Measurements from ENCODE around the gene NUSAP1. TPM values are rescaled to one million over a fixed set of nuclear protein-coding genes. Genes with fewer than 3 reads are reported as not detected.

NUSAP1 gene
- total RNA-seq, 1 experiment from 2014 or later: 178 TPM

DNA sequence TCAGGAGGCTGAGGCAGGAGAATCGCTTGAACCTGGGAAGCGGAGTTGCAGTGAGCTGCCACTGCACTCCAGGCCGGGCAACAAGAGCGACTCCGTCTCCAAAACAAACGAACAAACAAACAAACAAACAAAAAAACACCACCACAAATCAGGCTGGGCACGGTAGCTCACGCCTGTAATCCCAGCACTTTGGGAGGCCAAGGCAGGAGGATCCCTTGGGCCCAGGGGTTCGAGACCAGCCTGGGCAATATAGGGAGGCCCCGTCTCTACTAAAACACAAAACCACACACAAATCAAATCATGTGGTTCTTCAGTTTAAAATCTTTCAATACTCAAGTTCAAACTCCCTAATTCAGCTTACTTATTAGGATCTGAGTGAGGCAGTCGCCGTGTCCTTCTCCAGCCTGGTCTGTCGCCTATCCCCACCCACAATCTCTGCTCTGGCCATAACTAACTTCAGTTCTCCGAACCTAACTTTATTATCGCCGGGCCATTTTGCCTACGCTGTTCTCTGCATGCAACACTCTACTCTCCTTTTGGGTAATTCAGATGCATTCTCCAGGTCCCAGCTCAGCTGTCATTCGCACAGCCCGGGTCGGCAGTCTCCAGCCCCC is 83.6 kb downstream of the NUSAP1 start:
- DNase-seq: no peak
- Histone ChIP-seq H3K27me3 (ENCODE audit: low read length) (no peaks in the 10 kb centered on the region), H3K9ac (ENCODE audit: low read length) (peak overlapping the region; percentile 94), H4K20me1 (ENCODE audit: low read length) (peaks cover 24% of the 10 kb centered on the region), H3K4me3 (ENCODE audit: low read length) (peak overlapping the region; percentile 91), H3K79me2 (ENCODE audit: low read length) (peaks cover 56% of the 10 kb centered on the region), H3K9me3 (ENCODE audit: low read length) (no peaks in the 10 kb centered on the region), H3K36me3 (ENCODE audit: low read depth, low read length) (no peaks in the 10 kb centered on the region), H3K9me2 (replicated peaks; ENCODE audit: low read length) (no peaks in the 10 kb centered on the region), H2AFZ (ENCODE audit: low read length) (peak overlapping the region; percentile 84), H3F3A (ENCODE audit: low read length, unreplicated experiment) (no peaks in the 10 kb centered on the region), H3K4me2 (ENCODE audit: low read length) (peak overlapping the region; percentile 96), H3K4me1 (ENCODE audit: insufficient read depth, low read length) (peaks cover 19% of the 10 kb centered on the region), H3K27ac (ENCODE audit: low read length) (peak overlapping the region; percentile 23; the same call in 1 of the 2 replicates)
- TSS peak; percentile 94 for BruUV-seq (replicated peaks)
- intact Hi-C loops (cut with micrococcal nuclease): no loop called here
- ChIA-PET CTCF (no interaction called here), POLR2A (ENCODE audit: unreplicated experiment) (no interaction called here)
- TF ChIP-seq EZH2 (IDR thresholded peaks at IDR 0.05; ENCODE audit: low read length, unreplicated experiment) (no peak), EZH2phosphoT487 (IDR thresholded peaks at IDR 0.05; ENCODE audit: borderline replicate concordance, low read length) (no peak)
- TF ChIP-seq, protein P1, sequence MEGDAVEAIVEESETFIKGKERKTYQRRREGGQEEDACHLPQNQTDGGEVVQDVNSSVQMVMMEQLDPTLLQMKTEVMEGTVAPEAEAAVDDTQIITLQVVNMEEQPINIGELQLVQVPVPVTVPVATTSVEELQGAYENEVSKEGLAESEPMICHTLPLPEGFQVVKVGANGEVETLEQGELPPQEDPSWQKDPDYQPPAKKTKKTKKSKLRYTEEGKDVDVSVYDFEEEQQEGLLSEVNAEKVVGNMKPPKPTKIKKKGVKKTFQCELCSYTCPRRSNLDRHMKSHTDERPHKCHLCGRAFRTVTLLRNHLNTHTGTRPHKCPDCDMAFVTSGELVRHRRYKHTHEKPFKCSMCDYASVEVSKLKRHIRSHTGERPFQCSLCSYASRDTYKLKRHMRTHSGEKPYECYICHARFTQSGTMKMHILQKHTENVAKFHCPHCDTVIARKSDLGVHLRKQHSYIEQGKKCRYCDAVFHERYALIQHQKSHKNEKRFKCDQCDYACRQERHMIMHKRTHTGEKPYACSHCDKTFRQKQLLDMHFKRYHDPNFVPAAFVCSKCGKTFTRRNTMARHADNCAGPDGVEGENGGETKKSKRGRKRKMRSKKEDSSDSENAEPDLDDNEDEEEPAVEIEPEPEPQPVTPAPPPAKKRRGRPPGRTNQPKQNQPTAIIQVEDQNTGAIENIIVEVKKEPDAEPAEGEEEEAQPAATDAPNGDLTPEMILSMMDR (conservative IDR thresholded peaks at IDR 0.05; ENCODE audit: low read depth, low read length): no peak
- peak; percentile 13 for ATAC-seq

DNA sequence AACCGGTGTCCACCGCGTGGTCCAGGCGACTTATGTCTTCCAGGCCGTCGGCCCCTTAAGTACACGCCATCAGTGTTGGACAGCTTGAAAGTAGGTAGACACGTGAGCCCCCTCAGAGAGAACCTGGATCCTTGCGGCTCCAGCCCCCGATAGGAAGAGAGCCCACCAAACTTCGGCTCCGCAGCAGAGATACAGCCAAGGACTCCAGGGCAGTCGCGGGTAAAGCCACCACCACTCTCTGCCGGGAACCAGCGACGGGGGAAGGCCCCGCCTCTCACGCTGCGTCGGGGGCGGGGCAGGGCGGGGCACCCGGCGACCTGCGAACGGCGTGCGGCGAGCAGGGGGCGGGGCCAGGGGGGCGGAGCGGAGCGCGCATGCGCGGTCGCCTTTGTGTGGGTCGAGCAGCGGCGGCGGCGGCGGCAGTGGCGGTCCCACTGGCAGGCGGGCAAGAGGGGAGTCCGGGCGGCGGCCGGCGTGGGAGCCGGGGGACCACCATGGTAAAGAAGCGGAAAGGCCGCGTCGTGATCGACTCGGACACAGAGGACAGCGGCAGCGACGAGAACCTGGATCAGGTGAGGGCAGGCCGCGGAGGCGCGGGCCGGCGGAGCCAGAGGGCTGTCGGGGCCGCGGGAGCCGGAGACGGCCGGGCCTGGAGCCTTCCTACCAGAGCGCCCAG is 84.2 kb downstream of the NUSAP1 start, which contains the start of gene RTF1:
Gene RTF1, plus strand, starts transcription at position 354 of the 676 bp plus-strand sequence. Its CDS starts 21 bp downstream, at position 375.
- Histone ChIP-seq H4K20me1 (ENCODE audit: low read length) (peaks cover 24% of the 10 kb centered on the region), H3K4me1 (ENCODE audit: insufficient read depth, low read length) (peaks cover 19% of the 10 kb centered on the region), H3K4me2 (ENCODE audit: low read length) (peak within 1 kb of the TSS; percentile 96), H3K36me3 (ENCODE audit: low read depth, low read length) (no peaks in the 10 kb centered on the region), H3K27me3 (ENCODE audit: low read length) (no peaks in the 10 kb centered on the region), H3K27ac (ENCODE audit: low read length) (peak within 1 kb of the TSS; percentile 23; the same call in 1 of the 2 replicates), H3K4me3 (ENCODE audit: low read length) (peak within 1 kb of the TSS; percentile 91), H3K9me3 (ENCODE audit: low read length) (no peaks in the 10 kb centered on the region), H3K79me2 (ENCODE audit: low read length) (peaks cover 63% of the 10 kb centered on the region), H3F3A (ENCODE audit: low read length, unreplicated experiment) (no peaks in the 10 kb centered on the region), H3K9me2 (replicated peaks; ENCODE audit: low read length) (no peaks in the 10 kb centered on the region), H3K9ac (ENCODE audit: low read length) (peak within 1 kb of the TSS; percentile 94), H2AFZ (ENCODE audit: low read length) (peak within 1 kb of the TSS; percentile 84)
- ATAC-seq: peak; percentile 87
- POLR2A ChIA-PET (ENCODE audit: unreplicated experiment): no interaction called here
- intact Hi-C loops (cut with micrococcal nuclease): no loop called here
- TF ChIP-seq EZH2 (IDR thresholded peaks at IDR 0.05; ENCODE audit: low read length, unreplicated experiment): no peak
- TF ChIP-seq, protein P1 (conservative IDR thresholded peaks at IDR 0.05; ENCODE audit: low read depth, low read length): no peak
- TF ChIP-seq EZH2phosphoT487 (IDR thresholded peaks at IDR 0.05; ENCODE audit: borderline replicate concordance, low read length): no peak
- BruUV-seq (replicated peaks): no TSS peak
- peak; percentile 93 for DNase-seq
- CTCF ChIA-PET: no interaction called here

All from PC-3 (cell line).